ENCODE results near the gene ESYT3.
A peak's percentile ranks its signal among the peaks of the same experiment; 100 is the strongest.
"Not testable (repeated sequence)": the region's sequence is repeated elsewhere in the genome, so short reads cannot be mapped to it uniquely, and the experiment has no call there.

Gene ESYT3

GRCh38 chr3:138477120-138477519, 42.7 kb downstream of the ESYT3 start:
- no peak for DNase-seq (ENCODE audit: extremely low read depth, low read depth)
- no peak for TF ChIP-seq CTCF (IDR thresholded peaks at IDR 0.05; ENCODE audit: low read depth, low read length)

GRCh38 chr3:138477801-138478200, 43.4 kb downstream of the ESYT3 start:
- TF ChIP-seq CTCF (IDR thresholded peaks at IDR 0.05; ENCODE audit: low read depth, low read length), result no peak
- DNase-seq (ENCODE audit: extremely low read depth, low read depth), result no peak

- DNase-seq (ENCODE audit: extremely low read depth, low read depth), result peak; percentile 10
- peak; percentile 91 for TF ChIP-seq CTCF (IDR thresholded peaks at IDR 0.05; ENCODE audit: low read depth, low read length)
These were observed 45.0 kb downstream of the ESYT3 start for GRCh38 chr3:138479438-138479863.

- not testable (repeated sequence) for DNase-seq (ENCODE audit: extremely low read depth, low read depth)
These were observed 50.3 kb downstream of the ESYT3 start for GRCh38 chr3:138484672-138485071.

GRCh38 chr3:138486580-138486979, 52.2 kb downstream of the ESYT3 start:
- not testable (repeated sequence) for DNase-seq (ENCODE audit: extremely low read depth, low read depth)

GRCh38 chr3:138491971-138492370, 57.6 kb downstream of the ESYT3 start:
- TF ChIP-seq CTCF (IDR thresholded peaks at IDR 0.05; ENCODE audit: low read depth, low read length), result no peak
- no peak for DNase-seq (ENCODE audit: extremely low read depth, low read depth)

- TF ChIP-seq CTCF (IDR thresholded peaks at IDR 0.05; ENCODE audit: low read depth, low read length), result no peak
- DNase-seq (ENCODE audit: extremely low read depth, low read depth), result no peak
These were observed 58.7 kb downstream of the ESYT3 start for GRCh38 chr3:138492980-138493675.

- TF ChIP-seq CTCF (IDR thresholded peaks at IDR 0.05; ENCODE audit: low read depth, low read length), result no peak
- DNase-seq (ENCODE audit: extremely low read depth, low read depth), result peak; percentile 37
These were observed 59.6 kb downstream of the ESYT3 start for GRCh38 chr3:138493804-138494606.
